NK-92 (cell line): ENCODE measurements around the gene SRGAP2B.
"Not testable (repeated sequence)": the region's sequence is repeated elsewhere in the genome, so short reads cannot be mapped to it uniquely, and the experiment has no call there.

Experiments
- DNase-seq: peaks from one replicate; lab custom pipeline; 2025; ENCODE audit not compliant: unreplicated experiment; lab: John Stamatoyannopoulos, UW

The SRGAP2B gene

DNA sequence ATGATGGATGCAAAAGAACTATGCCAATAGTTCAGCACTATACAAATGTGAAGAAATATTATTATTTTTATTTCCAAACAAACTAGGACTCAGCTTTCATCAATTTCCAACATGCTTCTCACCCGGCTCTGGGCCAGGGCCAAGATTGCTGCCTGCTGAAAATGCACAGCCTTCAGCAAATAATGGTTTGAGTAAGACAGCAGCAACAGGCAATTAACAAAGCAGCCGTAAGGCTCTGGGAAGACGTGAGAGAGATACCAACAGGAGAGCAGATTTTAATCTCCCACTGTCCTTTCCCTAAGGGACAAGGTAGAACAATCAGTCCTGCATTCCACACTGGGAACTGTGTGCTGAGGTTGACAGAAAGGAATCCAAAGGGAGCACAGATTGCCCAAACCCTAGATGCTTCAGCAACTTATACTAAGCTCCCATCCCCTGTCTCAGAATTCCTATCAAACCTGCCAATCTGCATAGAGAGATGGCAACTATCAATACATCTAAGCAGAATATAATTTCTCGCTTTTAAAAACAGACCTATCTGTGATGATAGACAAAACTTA lies 134.1 kb downstream of the SRGAP2B start:
- not testable (repeated sequence) for DNase-seq

DNA sequence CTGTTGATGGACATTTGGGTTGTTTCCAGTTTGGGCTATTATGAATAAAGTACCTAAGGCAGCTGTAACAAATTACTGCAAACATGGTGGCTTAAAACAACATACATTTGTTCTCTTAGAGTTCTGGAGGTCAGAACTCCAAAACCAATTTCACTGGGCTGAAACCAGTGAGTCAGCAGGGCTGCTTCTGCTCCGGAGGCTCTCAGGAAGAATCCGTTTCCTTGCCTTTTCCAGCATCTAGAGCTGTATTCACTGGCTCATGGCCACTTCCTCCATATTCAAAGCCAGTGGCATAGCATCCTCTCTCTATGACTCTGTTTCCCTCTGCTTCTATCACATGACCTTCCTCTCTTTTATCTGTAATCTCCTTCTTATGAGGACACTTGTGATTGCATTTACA lies 146.7 kb downstream of the SRGAP2B start:
- not testable (repeated sequence) for DNase-seq

- DNase-seq = not testable (repeated sequence)
Measured at GRCh38 chr1:144947495-144947894, 147.6 kb downstream of the SRGAP2B start.

DNA sequence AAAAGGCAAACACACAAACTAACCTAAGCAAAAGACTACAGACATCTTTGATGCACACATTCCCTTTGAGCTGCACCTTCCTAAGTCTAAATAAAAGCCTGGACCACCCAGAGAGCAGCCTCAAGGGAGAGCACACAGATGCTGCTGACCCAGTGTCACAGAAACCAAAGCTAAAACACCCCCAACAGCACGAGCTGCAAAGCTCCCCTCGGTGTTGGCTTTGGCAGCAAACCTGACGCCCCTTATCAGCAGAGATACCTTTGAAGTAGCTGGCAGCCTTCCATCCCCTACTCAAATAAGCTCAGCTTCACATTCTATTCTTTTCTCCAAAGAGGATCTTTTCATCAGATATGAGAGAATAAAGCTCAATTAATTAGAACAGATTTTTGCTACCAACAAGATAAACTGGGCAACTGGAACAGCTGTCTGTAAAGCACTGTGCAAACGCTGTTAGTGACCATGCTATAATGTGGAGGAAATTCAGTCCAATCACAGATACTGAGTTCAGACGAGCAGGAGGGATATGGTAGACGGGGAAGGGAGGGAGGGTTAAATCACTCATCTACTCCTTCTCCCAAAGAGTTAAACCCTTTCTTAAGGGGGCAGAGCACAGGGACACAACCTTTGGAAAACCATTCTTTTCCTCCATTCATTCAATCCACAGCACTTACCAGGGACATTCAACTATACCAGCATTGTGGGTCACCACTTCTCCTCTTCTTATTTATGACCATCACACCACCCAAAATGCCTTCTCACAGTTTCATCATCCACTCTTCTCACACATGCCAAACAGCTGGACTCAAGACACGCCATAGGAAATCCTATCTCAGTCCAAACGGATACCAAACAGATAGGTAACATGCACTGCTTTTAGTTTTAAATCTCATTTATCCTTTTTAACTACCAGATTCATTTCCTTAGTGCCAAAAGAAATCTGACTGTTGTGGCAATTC lies 148.3 kb downstream of the SRGAP2B start:
- DNase-seq = not testable (repeated sequence)

DNA sequence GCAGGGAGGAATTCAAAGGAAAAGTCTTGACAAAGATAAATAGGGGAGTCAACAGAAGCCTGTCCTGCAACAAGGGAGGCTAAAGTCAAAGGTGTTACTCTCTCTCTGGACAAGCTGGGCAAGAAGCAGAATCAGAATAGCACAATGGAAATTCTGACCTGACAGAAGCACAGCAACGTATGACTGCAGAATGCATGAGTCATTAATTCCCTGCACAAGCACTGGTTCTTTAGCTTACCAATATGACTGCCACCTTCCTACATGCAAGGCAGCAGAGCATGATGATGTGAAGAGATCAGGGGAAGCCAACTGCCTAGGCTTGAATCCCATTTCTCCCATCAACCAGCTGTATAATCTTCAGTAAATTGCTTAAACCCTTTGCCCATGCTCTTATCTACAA lies 153.4 kb downstream of the SRGAP2B start:
- DNase-seq = not testable (repeated sequence)

GRCh38 chr1:144940054-144940453 lies 155.1 kb downstream of the SRGAP2B start:
- not testable (repeated sequence) for DNase-seq

GRCh38 chr1:144938627-144939026 lies 156.5 kb downstream of the SRGAP2B start:
- not testable (repeated sequence) for DNase-seq

DNA sequence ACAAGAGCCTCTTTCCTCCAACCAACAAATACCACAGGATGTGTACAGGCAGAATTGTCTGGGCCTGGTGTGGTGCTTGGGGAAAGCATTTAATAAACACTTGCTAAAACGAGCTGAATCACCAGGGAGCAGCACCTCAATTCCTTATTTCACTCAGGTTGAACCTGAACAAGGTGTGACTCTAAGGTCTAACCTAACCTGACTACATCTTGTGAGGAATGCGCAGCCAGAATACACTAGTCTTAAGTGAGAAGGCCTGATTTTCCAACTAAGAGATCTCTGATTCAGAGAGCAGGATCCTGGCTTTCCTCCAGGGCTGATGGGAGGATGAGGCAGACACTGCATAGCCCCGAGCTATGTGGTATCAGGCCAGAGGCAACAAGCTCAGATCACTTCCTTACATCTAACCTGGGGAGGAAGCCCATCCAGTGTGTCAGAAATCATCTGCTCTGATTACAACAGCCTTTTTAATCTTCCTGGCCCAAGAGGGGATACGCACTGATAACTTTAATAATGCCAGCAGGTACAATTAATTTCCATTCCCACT lies 158.9 kb downstream of the SRGAP2B start:
- DNase-seq = not testable (repeated sequence)

GRCh38 chr1:144935310-144935709 lies 159.8 kb downstream of the SRGAP2B start:
- not testable (repeated sequence) for DNase-seq

DNA sequence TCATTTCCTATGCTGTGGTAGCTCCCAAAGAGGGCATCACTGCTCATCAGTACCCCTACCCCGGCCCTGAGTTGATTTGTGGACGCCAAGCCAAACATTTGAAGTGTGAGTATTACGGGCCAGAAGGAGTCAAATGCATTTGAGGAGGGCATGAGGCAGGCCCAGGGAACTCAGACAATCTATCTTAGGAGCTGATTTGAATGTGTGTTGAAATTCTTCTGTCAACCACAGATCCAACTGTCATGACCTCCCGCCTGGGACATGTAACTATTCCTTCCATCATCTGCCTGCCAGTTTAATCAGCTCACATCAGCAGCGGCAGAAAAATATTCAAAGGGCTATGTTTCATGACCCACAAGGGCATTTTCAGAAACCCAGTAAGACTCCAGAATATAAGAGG lies 162.1 kb downstream of the SRGAP2B start:
- not testable (repeated sequence) for DNase-seq

- not testable (repeated sequence) for DNase-seq
Measured at GRCh38 chr1:144932153-144932552, 163.0 kb downstream of the SRGAP2B start.

DNA sequence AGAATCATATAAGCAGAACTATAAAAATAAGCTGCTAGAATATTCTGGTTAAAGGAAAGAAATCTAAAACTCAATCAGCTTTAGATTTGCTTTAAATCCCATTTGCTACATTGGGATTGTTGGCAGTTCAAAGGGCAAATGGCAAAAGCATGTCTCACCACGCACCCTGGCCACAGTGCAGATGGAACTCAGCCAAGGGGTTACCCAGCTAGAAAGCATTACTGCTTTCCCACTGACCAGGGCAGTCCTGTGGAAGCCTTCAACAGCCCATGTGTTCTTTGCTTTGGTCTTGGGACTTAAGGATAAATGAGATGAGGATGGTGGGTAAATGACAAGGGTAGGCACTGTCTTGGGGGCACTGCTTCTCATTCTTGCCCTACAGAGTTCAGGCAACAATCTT lies 163.6 kb downstream of the SRGAP2B start:
- DNase-seq = not testable (repeated sequence)

GRCh38 chr1:144930085-144930777 lies 164.9 kb downstream of the SRGAP2B start:
- DNase-seq = not testable (repeated sequence)

DNA sequence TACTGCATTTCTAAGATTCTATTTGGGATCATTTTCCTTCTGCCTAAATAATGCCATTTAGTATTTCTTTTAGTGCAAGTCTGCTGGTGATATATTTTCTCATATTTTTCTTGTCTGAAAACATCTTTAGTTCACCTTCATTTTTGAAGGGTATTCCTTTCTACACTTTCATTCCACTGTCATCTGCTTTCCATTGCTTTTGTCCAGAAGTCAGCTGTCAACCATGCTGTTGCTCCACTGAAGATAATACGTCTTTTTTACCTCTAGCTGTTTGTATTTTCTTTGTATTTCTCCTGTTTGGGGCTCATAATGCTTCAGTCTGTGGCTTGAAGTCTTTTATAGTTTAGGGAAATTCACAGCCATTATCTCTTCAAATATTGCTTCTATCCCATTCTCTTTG lies 167.8 kb downstream of the SRGAP2B start:
- not testable (repeated sequence) for DNase-seq

- not testable (repeated sequence) for DNase-seq
Measured at GRCh38 chr1:144923640-144924039, 171.5 kb downstream of the SRGAP2B start.

DNA sequence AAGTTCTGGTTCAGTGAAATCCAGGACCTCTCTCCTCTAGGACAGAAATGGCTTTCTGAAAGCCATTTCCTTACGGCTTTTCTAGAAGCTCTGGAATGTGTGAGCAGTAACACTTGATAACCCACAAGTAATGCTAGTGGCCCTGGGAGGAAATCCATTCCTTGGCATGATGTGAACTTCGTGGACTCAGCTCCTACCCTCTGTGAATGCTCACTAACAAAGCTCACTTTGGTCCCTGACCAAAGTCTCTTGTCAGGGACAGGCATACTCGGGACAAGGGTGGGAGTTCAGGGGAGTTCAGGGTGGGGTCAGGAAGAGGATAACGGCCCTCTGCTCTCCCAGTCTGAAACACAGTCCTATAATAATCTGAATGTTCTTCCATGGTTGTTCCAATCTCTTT lies 172.3 kb downstream of the SRGAP2B start:
- DNase-seq = not testable (repeated sequence)

DNA sequence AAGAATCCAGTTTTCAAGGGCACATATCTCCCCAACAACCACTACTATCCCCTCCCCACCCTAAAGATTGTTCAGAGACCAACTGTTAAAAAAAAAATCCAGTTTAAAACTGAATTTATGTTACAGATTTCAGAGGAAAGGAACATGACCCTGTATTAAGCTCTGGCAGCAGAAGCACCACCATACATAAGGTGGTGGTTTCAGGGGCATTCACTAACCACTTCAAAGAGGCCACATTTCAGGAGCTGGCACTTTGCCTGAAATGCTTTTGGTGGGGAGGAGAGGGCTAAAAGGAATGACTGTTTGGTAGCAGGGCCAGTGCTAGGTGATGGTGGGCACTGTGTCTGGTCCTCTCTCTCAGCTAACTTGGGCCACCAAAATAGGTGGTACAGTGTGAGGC lies 176.0 kb downstream of the SRGAP2B start:
- DNase-seq = not testable (repeated sequence)

DNA sequence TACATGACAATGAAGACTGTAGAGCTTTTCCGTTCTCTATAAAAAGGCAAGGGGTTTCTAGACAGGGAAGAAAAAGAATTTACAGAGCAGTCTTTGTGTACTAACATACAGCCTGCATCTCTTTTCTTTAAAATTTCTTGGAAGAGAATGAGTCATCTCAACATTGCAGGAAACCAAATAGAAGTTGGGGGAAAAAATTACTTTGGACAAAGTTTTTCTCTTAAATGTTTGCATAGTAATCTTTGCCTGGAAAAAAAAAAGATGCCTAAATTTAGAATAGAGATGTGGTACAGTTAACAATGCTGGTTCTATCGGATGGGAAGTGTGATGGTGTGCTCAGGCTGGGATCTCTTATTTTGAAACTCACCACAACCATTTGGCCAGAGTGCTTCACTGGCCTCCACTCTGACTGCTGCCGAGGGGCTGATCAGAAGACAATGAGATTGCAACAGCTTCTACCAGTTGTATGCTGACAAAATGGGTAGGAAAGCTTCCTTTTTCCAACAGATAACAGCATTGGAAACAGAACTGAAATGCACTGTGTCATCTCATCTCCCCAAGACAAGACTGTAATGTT lies 177.0 kb downstream of the SRGAP2B start:
- DNase-seq = not testable (repeated sequence)

DNA sequence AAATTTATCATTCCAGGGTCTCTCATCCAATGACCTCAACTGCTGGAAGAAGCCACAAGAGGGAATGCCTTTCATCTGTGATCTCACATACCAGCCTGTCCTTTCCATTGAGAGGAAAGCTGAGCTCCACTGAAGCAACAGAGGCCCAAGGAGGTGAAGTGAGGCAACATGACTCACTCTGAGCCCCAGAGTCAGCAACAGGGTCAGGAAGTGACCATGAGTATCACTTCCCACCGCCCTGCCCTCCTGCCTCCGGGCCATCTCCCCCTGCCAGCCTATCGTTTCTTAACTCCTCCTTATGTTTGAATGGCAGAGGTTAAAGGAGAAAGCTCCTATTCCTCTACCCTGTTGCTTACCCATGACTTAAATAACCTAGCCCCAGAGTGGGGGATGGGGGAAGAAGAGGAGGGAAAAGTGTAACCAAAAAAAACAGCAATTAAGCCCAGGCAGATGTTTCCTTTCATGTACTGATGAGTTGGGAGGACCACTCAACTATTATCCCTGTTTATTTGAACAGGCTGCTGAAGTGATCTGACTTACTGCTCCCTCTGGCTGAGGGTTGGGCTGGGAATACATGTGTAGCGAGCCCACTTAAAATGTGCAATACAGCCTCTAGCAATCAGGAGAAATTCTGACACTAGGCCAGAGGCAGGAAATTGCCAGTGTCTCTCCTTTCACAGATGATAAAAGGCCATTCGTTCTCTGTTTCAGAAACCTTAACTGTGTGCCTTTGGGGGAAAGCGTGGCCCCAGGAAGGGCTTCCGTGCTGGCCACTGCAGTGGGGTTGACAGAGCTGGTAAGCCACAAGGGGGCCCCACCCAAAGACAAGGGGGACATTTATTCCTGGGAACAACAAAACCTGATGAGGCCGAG lies 177.7 kb downstream of the SRGAP2B start:
- DNase-seq = not testable (repeated sequence)
